HG02970 (cell line): ENCODE data around the gene C12orf56.
"Not testable (repeated sequence)": the region's sequence is repeated elsewhere in the genome, so short reads cannot be mapped to it uniquely, and the experiment has no call there.

Source experiments
- ATAC-seq: cut with Tn5 transposase; IDR thresholded peaks from one replicate; pipeline ENCODE4 v1.9.1; 2021; ENCODE audit warnings: mild to moderate bottlenecking, moderate library complexity, moderate number of reproducible peaks; ENCODE audit not compliant: unreplicated experiment, low FRiP score

Gene C12orf56

GRCh38 chr12:64389154-64389553 is 1.4 kb downstream of the C12orf56 start:
- no peak for ATAC-seq

DNA sequence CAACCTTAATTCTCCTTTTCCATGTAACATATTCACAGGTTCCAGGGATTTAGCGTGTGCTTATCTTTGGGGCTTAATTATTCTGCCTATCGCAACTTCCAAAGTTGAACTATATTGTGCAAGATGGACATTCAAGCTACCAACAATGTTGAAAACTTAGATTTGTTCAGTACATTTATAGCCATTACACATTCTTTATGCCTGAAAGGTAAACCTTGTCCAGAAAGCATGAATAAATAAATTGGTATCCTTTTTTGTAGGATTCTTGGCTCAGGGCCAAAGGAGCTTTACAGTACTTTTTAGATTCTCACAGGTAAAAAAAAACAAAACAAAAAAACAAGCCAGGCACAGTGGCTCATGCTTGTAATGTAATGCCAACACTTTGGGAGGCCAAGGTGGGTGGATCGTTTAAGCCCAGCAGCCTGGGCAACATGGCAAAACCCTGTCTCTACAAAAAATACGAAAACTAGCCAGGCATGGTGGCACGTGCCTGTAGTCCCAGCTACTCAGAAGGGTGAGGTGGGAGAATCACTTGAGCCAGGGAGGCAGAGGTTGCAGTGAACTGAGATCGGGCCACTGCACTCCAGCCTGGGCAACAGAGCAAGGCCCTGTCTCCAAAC is 3.3 kb downstream of the C12orf56 start:
- ATAC-seq: no peak

GRCh38 chr12:64385468-64385867 is 5.1 kb downstream of the C12orf56 start:
- no peak for ATAC-seq

DNA sequence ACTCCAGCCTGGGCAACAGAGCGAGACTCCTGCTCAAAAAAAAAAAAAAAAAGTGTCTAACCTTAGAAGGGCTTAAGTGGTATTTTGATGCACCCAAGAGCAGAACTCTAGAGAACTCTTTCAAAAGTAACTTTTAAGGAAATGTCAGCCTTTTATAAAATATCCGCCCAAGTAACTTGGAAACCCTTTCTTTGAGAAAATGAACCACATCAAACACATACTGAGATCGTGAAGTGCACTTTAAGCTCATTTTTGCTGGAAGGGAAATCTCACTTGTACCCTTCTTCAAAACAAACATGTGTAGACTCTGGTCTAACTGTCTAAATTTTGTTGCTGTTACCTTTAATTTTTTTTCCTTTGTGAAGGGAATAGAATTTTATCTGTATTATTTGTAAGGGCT is 5.5 kb downstream of the C12orf56 start:
- ATAC-seq: no peak

GRCh38 chr12:64383675-64384074 is 6.9 kb downstream of the C12orf56 start:
- ATAC-seq: no peak

GRCh38 chr12:64362721-64363305 is 27.7 kb downstream of the C12orf56 start:
- ATAC-seq: no peak

- ATAC-seq: not testable (repeated sequence)
Measured at GRCh38 chr12:64361173-64361572, 29.4 kb downstream of the C12orf56 start.

GRCh38 chr12:64356209-64356608 is 34.3 kb downstream of the C12orf56 start:
- ATAC-seq: not testable (repeated sequence)

- ATAC-seq: no peak
Measured at GRCh38 chr12:64352181-64352580, 38.4 kb downstream of the C12orf56 start.

DNA sequence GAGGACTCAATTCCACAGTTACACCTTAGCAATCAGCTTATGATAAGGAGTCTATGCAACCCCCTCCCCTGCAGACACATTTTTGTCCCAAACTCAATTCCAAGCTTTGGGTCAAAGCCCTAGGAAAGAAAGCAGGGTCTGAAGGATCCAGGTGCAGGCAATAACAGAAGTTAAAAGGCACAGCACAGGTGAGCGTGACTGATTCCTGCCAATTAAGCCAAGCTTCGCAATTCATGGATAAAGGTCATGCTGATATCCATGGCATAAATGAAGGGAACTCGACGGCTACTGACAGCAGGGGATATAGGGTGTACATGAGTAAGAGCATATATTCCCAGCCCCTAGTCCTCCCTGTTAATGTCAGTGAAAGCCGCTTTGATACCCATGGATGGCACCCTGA is 39.3 kb downstream of the C12orf56 start:
- no peak for ATAC-seq

DNA sequence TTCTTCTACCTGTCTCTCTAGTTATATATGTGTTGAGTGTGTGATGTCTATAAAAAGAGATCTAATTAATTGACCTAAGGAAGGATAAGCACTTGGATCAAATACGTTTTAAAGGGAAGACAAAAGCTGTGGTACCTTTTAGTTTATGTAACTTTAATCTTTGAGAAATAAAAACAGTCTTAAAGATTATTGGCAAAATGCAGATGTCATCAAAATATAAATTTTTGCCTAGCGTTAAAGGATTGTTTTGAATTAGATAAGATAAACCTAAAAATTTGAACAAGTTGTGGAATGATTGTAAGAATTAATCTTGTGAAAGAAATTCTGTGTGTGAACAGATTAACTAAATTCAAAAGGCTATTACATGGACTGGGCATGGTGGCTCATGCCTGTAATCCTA is 42.9 kb downstream of the C12orf56 start:
- ATAC-seq: no peak

- ATAC-seq: not testable (repeated sequence)
Measured at GRCh38 chr12:64344631-64345030, 45.9 kb downstream of the C12orf56 start.

DNA sequence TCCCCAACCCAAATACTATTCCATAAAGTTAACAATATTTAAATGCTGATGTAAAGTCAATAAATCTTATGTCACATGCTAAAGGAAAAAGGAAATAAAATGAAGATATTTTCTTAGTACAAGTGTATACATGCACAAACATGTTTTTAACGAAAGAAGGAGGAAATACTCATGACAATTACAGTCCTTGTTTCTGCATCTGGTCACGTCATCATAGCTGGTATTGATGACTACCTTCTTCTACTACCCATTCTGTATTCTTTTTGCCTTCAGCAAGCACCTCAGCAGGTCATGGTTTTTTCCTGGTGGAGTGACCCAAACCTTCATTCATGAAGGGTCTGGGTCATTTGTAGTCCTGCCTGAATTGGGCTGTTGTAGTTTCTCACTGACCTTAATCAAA is 50.0 kb downstream of the C12orf56 start:
- ATAC-seq: not testable (repeated sequence)

GRCh38 chr12:64335886-64336466 is 54.6 kb downstream of the C12orf56 start:
- ATAC-seq: no peak

DNA sequence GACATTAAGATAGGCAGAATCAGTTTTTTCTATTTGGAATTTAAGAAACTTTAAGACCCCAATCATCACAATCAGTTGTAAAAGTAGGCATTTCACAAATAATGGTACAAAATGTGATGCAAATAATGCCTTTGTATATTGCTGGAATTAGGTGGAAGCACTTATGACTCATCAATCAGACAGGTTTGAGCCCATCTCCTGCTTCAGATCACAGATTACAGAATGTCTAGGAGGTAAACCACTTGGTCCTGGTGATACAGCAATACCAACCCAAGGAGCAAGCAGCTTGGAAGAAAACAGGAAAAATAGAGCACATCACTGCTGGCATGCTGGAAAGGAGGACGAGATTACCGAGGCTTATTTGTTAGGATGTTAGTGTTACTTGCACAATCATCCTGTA is 57.6 kb downstream of the C12orf56 start:
- no peak for ATAC-seq

GRCh38 chr12:64332296-64332695 is 58.3 kb downstream of the C12orf56 start:
- no peak for ATAC-seq

GRCh38 chr12:64329031-64329710 is 61.4 kb downstream of the C12orf56 start:
- ATAC-seq: not testable (repeated sequence)

DNA sequence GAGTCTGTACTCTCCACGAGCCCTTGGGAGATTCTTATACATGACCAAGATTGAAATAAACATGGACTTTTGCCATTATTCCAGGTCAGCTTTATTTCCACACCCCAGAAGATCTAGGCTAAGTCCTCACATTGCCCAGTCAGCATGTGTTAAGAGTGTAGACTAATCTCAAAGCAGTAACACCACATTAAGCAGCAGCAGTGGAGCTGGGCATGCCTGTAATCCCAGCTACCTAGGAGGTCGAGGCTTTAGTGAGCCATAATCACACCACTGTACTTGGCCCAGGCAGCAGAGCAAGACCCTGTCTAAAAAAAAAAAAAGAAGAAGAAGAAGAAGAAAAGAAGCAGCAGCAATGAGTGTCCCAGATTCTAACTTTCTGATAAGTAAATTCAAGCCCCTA is 65.5 kb downstream of the C12orf56 start:
- no peak for ATAC-seq

- no peak for ATAC-seq
Measured at GRCh38 chr12:64323476-64324225, 66.9 kb downstream of the C12orf56 start.

DNA sequence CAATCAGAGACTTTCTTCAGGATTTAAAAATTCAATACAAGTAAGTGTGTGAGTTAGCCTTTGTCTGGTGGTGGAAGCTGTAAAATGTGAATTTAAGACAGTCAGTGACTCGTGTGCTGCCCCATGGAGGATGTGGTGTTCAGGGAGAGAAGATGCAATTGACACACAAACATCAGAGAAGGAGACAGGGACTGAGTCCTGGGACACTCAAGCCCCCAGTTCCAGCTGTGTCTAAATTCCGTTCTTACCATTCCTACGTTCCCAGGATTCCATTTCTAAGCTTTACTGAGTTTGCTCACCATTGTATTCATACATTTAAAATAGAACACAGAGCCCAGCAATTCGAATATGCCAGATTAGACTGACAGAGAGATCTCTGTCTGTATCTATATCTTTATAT is 67.6 kb downstream of the C12orf56 start:
- ATAC-seq: no peak

GRCh38 chr12:64320611-64321010 is 69.9 kb downstream of the C12orf56 start:
- no peak for ATAC-seq
